IPS-18c (cell line): ENCODE measurements around the gene PCDHGA9.
"Not testable (repeated sequence)": the region's sequence is repeated elsewhere in the genome, so short reads cannot be mapped to it uniquely, and the experiment has no call there.

ENCODE experiments used
- H3K4me3 ChIP-seq: 2 replicates; pipeline ENCODE4 v1.7.0; 2013; ENCODE audit warnings: low read depth, mild to moderate bottlenecking, low read length, moderate library complexity; ENCODE audit not compliant: insufficient read depth
- H3K9me3 ChIP-seq: one replicate; pipeline ENCODE4 v1.6.1; 2013; ENCODE audit warnings: mild to moderate bottlenecking, low read length, moderate library complexity; ENCODE audit not compliant: control insufficient read depth, insufficient read depth

The PCDHGA9 gene

DNA sequence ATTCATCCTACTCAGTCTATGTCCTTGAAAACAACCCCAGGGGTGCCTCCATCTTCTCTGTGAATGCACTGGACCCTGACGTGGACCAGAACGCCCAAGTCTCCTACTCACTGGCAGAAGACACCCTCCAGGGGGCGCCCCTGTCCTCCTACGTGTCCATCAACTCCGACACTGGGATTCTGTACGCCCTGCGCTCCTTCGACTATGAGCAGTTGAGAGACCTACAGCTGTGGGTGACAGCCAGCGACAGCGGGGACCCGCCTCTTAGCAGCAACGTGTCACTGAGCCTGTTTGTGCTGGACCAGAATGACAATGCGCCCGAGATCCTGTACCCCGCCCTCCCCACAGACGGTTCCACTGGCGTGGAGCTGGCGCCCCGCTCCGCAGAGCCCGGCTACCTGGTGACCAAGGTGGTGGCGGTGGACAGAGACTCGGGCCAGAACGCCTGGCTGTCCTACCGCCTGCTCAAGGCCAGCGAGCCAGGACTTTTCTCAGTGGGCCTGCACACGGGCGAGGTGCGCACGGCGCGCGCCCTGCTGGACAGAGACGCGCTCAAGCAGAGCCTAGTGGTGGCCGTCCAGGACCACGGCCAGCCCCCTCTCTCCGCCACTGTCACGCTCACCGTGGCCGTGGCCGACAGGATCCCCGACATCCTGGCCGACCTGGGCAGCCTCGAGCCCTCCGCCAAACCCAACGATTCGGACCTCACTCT, 27.0 kb upstream of the PCDHGA9 start:
- peaks cover 20% of the 10 kb centered on the region for H3K9me3 ChIP-seq
- not testable (repeated sequence) for H3K4me3 ChIP-seq

DNA sequence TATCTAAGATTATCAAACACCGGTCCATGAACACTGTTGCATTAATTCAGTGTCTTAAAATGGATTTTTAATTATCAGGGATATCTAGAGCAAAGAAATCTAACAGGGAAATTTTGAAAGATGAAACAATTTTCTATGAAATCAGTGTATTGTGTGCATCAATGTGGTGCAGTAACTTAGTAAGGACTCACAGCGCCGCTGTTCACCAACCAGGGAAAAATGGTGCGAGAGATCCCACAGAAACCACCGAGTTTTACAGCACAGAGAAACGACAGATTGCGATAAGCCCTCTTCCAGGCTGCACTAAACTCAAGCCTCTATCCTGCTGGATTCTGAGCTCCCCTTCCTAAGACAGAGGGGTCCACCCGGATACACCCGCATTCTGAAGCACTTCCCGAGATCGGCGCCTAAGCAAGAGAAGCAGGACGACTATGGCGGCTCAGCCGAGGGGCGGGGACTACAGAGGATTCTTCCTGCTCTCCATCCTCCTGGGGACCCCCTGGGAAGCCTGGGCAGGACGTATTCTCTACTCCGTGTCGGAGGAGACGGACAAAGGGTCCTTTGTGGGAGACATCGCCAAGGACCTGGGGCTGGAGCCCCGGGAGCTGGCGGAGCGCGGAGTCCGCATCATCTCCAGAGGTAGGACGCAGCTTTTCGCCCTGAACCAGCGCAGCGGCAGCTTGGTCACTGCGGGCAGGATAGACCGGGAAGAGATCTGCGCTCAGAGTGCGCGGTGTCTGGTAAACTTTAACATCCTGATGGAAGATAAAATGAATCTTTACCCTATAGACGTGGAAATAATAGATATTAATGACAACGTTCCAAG, 19.9 kb upstream of the PCDHGA9 start, which contains the start of gene PCDHGA7:
PCDHGA7 (plus strand) TSS at position 274 of the 826 bp plus-strand sequence; CDS start at position 432, 158 bp downstream.
- Histone ChIP-seq H3K9me3 (peaks cover 10% of the 10 kb centered on the region), H3K4me3 (no peak within 1 kb of the TSS; the same call in 1 of the 2 replicates)

DNA sequence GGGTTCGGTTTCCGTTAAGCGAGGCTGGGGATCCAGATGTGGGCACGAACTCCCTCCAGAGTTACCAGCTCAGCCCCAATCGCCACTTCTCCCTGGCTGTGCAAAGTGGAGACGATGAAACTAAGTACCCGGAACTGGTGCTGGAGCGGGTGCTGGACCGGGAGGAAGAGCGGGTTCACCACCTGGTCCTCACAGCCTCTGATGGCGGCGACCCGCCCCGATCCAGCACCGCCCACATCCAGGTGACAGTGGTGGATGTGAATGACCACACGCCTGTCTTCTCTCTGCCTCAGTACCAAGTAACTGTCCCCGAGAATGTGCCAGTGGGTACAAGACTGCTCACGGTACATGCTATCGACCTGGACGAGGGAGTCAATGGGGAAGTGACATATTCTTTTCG, 19.2 kb upstream of the PCDHGA9 start:
- peaks cover 13% of the 10 kb centered on the region for H3K9me3 ChIP-seq
- H3K4me3 ChIP-seq: no peak overlapping the region

DNA sequence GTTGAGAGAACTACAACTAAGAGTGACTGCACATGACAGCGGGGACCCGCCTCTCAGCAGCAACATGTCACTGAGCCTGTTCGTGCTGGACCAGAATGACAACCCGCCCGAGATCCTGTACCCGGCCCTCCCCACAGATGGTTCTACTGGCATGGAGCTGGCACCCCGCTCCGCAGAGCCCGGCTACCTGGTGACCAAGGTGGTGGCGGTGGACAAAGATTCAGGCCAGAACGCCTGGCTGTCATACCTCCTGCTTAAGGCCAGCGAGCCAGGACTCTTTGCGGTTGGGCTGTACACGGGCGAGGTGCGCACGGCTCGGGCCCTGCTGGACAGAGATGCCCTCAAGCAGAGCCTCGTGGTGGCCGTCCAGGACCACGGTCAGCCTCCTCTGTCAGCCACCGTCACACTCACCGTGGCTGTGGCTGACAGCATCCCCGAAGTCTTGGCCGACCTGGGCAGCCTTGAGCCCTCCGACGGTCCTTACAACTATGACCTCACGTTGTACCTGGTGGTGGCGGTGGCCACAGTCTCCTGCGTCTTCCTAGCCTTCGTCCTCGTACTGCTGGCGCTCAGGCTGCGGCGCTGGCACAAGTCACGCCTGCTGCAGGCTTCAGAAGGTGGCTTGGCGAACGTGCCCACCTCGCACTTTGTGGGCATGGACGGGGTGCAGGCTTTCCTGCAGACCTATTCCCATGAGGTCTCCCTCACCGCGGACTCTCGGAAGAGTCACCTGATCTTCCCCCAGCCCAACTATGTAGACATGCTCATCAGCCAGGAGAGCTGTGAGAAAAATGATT, 17.9 kb upstream of the PCDHGA9 start:
- Histone ChIP-seq H3K4me3 (no peak overlapping the region), H3K9me3 (peaks cover 22% of the 10 kb centered on the region)

DNA sequence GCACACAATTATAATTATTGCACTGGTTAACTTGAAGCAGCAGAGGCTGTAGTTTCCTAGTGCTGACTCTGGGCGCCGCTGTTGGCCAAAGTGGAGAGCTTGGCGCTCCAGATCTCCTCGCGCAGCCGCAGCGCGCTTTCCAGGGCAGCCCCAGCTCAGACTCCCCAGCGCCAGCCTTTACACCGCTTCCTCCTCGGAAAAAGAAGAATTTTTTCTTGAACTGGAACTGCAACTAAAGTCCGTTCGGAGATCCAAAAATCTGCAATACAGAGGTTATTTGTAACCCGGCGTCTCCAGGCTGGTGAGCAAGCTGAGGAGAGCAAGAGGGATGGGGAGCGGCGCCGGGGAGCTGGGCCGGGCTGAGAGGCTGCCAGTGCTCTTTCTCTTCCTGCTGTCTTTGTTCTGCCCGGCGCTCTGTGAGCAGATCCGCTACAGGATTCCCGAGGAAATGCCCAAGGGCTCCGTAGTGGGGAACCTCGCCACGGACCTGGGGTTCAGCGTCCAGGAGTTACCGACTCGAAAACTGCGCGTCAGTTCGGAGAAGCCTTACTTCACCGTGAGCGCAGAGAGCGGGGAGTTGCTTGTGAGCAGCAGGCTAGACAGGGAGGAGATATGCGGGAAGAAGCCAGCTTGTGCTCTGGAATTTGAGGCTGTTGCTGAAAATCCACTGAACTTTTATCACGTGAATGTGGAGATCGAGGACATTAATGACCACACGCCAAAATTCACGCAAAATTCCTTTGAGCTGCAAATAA, 14.8 kb upstream of the PCDHGA9 start, which contains the start of gene PCDHGB4:
PCDHGB4 (plus strand) TSS at position 142 of the 755 bp plus-strand sequence; CDS start at position 329, 187 bp downstream.
- H3K9me3 ChIP-seq: peaks cover 19% of the 10 kb centered on the region
- H3K4me3 ChIP-seq: not testable (repeated sequence)

DNA sequence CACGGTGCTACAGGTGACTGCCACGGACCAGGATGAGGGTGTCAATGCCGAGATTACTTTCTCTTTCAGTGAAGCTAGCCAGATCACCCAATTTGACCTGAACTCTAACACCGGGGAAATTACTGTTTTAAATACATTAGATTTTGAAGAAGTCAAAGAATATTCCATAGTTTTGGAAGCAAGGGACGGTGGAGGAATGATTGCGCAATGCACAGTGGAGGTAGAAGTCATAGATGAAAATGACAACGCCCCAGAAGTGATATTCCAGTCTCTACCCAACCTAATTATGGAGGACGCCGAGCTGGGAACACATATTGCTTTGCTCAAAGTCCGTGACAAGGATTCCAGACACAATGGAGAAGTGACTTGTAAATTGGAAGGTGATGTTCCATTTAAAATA, 13.9 kb upstream of the PCDHGA9 start:
- Histone ChIP-seq H3K4me3 (peak overlapping the region; percentile 20; the same call in 1 of the 2 replicates), H3K9me3 (peaks cover 24% of the 10 kb centered on the region)

DNA sequence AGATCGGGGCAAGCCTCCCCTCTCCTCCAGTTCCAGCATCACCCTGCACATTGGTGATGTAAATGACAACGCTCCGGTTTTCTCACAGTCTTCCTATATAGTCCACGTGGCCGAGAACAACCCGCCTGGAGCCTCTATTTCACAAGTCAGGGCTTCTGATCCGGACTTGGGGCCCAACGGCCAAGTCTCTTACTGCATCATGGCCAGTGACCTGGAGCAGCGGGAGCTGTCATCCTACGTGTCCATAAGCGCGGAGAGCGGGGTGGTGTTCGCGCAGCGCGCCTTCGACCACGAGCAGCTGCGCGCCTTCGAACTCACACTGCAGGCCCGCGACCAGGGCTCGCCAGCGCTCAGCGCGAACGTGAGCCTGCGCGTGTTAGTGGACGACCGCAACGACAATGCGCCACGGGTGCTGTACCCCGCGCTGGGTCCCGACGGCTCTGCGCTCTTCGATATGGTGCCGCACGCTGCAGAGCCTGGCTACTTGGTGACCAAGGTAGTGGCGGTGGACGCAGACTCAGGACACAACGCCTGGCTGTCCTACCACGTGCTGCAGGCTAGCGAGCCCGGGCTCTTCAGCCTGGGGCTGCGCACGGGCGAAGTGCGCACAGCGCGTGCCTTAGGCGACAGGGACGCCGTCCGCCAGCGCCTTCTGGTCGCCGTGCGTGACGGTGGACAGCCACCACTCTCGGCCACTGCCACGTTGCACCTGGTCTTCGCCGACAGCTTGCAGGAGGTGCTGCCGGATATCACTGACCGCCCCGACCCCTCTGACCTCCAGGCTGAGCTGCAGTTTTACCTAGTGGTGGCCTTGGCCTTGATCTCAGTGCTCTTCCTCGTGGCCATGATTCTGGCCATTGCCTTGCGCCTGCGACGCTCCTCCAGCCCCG, 13.2 kb upstream of the PCDHGA9 start:
- Histone ChIP-seq H3K4me3 (peak overlapping the region; percentile 20; the same call in 1 of the 2 replicates), H3K9me3 (peaks cover 22% of the 10 kb centered on the region)

DNA sequence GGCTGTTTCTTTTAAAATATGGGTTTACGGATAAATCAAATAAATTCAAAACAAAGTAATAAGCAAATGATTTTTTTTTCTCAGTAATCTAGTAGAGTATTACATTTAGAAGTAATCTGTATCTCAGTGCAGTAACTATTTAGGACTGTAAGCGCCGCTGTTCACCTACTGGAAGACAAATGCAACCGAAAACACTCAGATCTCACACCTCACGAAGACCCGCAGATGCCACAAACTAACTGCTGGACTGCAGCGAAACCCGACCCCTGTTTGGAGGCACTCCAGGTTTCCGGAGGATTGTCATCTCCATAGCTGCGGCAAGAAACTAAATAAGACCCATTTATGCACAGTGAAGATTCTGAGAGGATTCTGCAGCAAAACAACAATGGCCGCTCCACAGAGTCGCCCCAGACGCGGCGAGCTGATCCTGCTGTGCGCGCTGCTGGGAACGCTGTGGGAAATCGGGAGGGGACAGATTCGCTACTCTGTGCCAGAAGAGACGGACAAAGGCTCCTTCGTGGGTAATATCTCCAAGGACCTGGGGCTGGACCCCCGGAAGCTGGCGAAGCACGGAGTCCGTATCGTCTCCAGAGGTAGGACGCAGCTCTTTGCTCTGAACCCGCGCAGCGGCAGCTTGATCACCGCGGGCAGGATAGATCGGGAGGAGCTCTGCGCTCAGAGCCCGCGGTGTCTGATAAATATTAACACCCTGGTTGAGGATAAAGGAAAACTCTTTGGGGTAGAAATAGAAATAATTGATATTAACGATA, 10.0 kb upstream of the PCDHGA9 start, which contains the start of gene PCDHGA8:
PCDHGA8 (plus strand) TSS at position 205 of the 770 bp plus-strand sequence; CDS start at position 386, 181 bp downstream.
- no peak within 1 kb of the TSS; the same call in 1 of the 2 replicates for H3K4me3 ChIP-seq
- H3K9me3 ChIP-seq: peaks cover 22% of the 10 kb centered on the region

DNA sequence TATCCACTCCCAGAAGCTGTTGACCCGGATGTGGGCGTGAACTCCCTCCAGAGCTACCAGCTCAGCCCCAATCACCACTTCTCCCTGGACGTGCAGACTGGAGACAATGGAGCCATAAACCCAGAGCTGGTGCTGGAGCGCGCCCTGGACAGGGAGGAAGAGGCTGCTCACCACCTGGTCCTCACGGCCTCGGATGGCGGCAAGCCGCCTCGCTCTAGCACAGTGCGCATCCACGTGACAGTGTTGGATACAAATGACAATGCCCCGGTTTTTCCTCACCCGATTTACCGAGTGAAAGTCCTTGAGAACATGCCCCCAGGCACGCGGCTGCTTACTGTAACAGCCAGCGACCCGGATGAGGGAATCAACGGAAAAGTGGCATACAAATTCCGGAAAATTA, 9.3 kb upstream of the PCDHGA9 start:
- H3K4me3 ChIP-seq: no peak overlapping the region
- H3K9me3 ChIP-seq: peaks cover 20% of the 10 kb centered on the region

DNA sequence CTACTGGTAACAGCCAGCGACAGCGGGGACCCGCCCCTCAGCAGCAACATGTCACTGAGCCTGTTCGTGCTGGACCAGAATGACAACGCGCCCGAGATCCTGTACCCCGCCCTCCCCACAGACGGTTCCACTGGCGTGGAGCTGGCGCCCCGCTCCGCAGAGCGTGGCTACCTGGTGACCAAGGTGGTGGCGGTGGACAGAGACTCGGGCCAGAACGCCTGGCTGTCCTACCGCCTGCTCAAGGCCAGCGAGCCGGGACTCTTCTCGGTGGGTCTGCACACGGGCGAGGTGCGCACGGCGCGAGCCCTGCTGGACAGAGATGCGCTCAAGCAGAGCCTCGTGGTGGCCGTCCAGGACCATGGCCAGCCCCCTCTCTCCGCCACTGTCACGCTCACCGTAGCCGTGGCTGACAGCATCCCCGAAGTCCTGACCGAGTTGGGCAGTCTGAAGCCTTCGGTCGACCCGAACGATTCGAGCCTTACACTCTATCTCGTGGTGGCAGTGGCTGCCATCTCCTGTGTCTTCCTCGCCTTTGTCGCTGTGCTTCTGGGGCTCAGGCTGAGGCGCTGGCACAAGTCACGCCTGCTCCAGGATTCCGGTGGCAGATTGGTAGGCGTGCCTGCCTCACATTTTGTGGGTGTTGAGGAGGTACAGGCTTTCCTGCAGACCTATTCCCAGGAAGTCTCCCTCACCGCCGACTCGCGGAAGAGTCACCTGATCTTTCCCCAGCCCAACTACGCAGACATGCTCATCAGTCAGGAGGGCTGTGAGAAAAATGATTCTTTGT, 8.0 kb upstream of the PCDHGA9 start:
- peaks cover 21% of the 10 kb centered on the region for H3K9me3 ChIP-seq
- not testable (repeated sequence) for H3K4me3 ChIP-seq

DNA sequence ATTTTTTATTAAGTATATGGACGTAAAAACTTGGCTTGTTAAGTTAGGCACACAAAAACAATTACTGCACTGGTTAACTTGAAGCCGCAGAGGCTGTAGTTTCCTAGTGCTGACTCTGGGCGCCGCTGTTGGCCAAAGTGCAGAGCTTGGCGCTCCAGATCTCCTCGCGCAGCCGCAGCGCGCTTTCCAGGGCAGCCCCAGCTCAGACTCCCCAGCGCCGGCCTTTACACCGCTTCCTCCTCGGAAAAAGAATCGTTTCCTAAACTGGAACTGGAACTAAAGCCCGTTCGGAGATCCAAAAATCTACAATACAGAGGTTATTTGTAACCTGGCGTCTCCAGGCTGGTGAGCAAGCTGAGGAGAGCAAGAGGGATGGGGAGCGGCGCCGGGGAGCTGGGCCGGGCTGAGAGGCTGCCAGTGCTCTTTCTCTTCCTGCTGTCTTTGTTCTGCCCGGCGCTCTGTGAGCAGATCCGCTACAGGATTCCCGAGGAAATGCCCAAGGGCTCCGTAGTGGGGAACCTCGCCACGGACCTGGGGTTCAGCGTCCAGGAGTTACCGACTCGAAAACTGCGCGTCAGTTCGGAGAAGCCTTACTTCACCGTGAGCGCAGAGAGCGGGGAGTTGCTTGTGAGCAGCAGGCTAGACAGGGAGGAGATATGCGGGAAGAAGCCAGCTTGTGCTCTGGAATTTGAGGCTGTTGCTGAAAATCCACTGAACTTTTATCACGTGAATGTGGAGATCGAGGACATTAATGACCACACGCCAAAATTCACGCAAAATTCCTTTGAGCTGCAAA, 4.6 kb upstream of the PCDHGA9 start, which contains the start of gene PCDHGB5:
PCDHGB5 (plus strand) TSS at position 192 of the 796 bp plus-strand sequence; CDS start at position 373, 181 bp downstream.
- Histone ChIP-seq H3K9me3 (peaks cover 25% of the 10 kb centered on the region), H3K4me3 (peak within 1 kb of the TSS; percentile 28; the same call in 1 of the 2 replicates)

DNA sequence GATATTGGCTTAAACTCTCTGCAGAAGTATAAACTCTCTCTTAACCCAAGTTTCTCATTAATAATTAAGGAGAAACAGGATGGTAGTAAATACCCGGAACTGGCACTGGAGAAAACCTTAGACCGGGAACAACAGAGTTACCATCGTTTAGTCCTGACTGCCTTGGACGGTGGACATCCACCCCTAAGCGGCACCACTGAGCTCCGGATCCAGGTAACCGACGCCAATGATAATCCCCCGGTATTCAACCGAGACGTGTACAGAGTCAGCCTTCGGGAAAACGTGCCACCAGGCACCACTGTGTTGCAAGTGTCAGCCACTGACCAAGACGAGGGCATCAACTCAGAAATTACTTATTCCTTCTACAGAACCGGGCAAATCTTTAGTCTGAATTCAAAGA, 4.0 kb upstream of the PCDHGA9 start:
- Histone ChIP-seq H3K9me3 (peaks cover 19% of the 10 kb centered on the region), H3K4me3 (no peak overlapping the region)

DNA sequence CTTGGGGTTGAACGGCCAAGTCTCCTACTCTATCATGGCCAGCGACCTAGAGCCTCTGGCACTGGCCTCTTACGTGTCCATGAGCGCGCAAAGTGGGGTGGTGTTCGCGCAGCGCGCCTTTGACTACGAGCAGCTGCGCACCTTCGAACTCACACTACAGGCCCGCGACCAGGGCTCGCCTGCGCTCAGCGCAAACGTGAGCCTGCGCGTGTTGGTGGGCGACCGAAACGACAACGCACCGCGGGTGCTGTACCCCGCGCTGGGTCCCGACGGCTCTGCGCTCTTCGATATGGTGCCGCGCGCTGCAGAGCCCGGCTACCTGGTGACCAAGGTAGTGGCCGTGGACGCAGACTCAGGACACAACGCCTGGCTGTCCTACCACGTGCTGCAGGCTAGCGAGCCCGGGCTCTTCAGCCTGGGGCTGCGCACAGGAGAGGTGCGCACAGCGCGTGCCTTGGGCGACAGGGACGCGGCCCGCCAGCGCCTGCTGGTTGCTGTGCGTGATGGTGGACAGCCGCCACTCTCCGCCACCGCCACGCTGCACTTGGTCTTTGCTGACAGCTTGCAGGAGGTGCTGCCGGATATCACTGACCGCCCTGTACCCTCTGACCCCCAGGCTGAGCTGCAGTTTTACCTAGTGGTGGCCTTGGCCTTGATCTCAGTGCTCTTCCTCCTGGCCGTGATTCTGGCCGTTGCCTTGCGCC, 2.9 kb upstream of the PCDHGA9 start:
- Histone ChIP-seq H3K4me3 (no peak overlapping the region), H3K9me3 (peaks cover 15% of the 10 kb centered on the region)
